Activated effector memory CD4-positive, alpha-beta T cell treated with anti-CD3 and anti-CD28 coated beads, Interleukin-2, amount 50 U/mL, for 16 hours (primary cell): ENCODE data around the gene ARHGAP9.
"Not testable (repeated sequence)": the region's sequence is repeated elsewhere in the genome, so short reads cannot be mapped to it uniquely, and the experiment has no call there.

Experiments
- DNase-seq: peaks from one replicate; pipeline ENCODE4 v3.0.0-alpha.2; 2020

Gene ARHGAP9

DNA sequence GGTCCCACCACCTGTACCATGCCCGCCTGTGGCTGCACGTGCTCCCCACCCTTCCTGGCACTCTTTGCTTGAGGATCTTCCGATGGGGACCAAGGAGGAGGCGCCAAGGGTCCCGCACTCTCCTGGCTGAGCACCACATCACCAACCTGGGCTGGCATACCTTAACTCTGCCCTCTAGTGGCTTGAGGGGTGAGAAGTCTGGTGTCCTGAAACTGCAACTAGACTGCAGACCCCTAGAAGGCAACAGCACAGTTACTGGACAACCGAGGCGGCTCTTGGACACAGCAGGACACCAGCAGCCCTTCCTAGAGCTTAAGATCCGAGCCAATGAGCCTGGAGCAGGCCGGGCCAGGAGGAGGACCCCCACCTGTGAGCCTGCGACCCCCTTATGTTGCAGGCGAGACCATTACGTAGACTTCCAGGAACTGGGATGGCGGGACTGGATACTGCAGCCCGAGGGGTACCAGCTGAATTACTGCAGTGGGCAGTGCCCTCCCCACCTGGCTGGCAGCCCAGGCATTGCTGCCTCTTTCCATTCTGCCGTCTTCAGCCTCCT, 23.4 kb downstream of the ARHGAP9 start:
- peak; percentile 78 for DNase-seq

DNA sequence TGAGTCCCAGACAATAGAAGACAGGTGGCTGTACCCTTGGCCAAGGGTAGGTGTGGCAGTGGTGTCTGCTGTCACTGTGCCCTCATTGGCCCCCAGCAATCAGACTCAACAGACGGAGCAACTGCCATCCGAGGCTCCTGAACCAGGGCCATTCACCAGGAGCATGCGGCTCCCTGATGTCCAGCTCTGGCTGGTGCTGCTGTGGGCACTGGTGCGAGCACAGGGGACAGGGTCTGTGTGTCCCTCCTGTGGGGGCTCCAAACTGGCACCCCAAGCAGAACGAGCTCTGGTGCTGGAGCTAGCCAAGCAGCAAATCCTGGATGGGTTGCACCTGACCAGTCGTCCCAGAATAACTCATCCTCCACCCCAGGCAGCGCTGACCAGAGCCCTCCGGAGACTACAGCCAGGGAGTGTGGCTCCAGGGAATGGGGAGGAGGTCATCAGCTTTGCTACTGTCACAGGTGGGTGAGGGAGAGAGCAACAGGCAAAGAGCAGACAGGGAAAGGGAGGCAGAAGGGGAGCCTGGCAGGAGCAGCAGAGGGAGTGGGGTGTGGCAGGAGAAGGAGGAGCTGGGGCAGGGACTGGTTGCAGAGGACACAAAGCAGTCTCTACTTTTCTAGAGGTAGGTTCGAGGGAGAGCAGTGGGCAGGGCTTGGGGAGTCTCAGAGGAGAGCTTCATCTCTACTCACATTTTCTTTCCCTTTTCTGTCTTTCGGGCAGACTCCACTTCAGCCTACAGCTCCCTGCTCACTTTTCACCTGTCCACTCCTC, 24.1 kb downstream of the ARHGAP9 start:
- no peak for DNase-seq

DNA sequence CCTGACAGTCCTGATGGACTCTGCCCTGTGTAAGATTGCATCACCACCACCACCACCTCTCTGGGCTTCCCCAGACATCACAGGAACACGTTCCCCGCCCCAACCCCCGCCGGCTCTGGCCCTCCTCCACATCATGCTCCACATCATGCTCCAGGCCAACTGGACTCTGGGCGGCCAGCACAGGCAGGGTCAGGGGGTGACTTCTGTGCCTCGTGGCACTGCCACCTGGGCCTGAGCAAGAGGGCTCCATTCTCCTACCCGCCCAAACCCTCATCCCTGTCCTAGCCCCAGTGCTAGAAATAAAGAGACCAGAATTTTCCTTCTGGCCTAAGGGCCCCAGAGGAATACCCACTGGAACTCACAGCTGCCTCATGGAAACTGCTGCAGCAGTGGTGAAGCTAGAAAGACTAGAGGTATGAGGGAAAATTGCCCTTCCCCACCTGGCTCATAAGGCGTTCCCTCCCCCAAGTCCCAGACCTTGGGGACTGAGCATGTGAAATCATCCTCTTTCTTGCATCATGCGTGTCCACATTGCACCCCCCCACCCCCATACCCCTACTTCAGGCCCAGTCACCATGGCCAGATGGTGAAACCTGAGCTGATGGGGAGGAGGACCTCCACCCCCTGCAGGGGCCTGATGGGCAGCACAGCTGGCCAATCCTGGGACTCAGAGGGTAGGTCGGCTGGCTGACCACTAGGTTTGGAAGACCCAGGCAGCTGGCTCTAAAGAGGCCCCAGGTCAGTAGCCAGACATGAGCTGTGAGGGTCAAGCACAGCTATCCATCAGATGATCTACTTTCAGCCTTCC, 24.9 kb downstream of the ARHGAP9 start, which contains the start of gene INHBE:
Gene INHBE, plus strand, starts transcription at position 742 of the 808 bp plus-strand sequence. CDS start 230 bp downstream, outside the sequence.
- no peak for DNase-seq

DNA sequence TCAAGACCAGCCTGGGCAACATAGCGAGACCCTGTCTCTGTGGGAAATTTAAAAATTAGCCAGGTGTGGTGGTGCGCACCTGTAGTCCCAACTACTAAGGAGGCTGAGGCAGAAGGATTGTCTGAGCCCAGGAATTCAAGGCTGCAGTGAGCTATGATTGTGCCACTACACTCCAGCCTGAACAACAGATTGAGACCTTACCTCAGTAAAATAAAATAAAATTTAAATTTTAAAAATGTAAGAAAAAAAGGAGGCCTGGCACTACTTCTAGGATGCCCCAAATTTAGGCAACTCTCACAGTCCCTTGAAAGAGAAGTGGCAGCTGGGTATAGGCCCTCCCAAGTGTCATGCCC, 25.5 kb downstream of the ARHGAP9 start:
- DNase-seq = no peak

DNA sequence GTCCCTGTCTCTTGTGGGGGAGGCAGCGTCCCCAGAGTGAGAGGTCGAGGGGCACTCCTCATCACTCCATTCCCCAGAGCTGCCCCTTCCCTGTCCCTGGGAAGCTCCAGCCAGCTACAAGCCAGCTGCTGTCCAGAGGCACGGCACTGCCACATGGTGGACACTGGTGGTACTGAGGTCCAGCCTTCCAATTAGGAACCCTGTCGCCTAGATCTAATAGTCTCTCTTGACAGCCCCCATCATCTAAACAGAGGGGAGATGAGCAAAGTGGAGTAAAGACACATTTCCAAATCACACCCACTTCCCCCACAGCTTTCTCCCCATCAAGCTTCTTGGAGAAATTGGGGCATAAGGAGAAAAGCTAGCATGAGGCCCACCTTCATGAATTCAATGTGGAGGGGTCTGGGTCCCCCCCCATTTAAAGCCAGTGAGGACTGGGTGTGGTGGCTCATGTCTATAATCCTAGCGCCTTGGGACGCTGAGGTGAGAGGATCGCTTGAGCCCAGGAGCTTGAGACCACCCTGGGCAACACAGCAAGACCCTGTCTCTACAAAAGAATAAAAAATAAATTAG, 26.6 kb downstream of the ARHGAP9 start:
- peak; percentile 80 for DNase-seq

DNA sequence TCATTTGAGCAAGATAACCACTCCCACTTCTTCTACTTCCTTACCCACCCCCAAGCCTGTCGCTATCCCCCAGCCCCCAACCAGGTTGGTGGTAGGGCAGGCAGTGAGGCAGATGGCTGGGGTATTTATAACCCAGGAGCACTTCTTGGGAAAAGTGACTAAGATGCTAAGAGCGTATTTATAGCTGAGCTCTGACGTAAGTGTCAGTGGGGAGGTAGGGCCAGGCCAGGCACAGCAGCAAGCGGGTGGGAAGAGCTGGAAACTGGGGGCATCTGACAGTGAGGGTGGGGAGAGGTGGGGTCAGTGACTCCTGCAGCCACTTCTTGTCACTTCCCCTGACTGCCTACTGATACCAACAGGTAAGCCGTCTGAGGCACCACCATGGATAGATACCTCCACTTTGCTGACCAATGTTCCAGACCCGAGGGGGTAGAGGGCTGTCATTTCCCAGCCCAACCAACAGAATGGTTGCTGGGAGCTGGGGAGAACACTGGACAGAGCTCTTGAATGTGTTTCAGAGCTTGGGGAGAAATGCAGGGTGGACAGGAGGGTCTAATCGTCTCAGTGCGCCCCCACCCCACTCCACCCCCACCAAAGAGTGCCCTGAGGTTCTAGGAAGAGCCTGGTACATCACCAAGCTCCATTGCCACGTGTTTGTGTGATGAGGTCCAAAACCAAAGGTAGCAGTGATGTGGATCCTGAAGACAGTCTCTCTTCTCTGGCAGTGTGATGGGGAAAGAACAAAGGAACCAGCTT, 27.3 kb downstream of the ARHGAP9 start:
- no peak for DNase-seq

DNA sequence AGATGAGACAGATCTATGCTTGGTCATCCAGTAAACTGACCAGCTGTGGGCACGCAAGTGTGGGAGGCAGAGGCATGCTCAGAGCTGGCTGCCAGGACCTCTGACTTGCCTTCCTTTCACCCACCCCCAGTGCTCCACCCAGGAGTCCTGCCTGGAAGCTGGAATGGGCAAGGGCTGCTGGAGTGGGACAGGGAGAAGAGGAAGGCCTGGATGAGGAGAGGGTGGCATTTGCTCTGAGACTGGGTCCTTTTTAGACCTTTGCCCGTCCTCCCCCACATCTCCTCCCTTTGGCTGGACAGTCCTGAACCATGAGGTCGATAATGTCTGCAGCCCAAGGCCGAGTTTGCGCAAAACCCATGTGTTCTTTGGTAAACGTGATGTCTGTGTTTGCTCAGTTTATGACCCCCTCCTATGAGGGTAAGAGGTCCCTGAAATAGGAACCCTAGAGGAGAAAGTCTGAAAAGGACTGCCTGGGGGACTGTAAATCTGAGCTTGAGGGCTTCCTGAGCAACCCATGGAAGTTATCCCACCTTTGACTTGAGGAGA, 28.4 kb downstream of the ARHGAP9 start:
- DNase-seq = no peak

DNA sequence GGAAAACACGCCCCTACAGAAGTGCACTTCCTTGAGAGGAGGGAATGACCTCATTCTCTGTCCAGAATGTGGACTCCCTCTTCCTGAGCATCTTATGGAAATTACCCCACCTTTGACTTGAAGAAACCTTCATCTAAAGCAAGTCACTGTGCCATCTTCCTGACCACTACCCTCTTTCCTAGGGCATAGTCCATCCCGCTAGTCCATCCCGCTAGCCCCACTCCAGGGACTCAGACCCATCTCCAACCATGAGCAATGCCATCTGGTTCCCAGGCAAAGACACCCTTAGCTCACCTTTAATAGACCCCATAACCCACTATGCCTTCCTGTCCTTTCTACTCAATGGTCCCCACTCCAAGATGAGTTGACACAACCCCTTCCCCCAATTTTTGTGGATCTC, 29.6 kb downstream of the ARHGAP9 start:
- DNase-seq = no peak

DNA sequence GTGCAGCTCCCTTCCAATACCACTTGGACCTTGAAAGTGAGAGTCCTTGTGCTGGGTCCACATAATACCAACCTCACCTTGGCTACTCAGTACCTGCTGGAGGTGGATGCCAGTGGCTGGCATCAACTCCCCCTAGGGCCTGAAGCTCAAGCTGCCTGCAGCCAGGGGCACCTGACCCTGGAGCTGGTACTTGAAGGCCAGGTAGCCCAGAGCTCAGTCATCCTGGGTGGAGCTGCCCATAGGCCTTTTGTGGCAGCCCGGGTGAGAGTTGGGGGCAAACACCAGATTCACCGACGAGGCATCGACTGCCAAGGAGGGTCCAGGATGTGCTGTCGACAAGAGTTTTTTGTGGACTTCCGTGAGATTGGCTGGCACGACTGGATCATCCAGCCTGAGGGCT, 30.3 kb downstream of the ARHGAP9 start:
- no peak for DNase-seq

DNA sequence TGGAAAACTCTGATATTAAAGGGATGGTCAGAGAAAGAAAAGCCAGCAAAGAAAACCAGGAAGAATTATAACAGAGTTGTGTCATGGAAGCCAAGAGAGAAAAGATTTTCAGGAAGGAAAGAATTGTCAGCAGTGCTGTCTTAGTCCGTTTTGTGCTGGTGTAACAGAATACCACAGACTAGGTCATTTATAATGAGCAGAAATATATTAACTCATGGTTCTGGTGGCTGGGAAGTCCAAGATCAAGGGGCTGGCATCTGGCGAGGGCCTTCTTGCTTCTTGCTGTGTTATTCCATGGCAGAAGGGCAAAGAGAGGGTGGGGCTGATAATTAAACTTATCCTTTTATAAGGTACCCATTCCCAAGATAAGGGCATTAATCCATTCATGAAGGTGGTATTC, 31.0 kb downstream of the ARHGAP9 start:
- DNase-seq = no peak

DNA sequence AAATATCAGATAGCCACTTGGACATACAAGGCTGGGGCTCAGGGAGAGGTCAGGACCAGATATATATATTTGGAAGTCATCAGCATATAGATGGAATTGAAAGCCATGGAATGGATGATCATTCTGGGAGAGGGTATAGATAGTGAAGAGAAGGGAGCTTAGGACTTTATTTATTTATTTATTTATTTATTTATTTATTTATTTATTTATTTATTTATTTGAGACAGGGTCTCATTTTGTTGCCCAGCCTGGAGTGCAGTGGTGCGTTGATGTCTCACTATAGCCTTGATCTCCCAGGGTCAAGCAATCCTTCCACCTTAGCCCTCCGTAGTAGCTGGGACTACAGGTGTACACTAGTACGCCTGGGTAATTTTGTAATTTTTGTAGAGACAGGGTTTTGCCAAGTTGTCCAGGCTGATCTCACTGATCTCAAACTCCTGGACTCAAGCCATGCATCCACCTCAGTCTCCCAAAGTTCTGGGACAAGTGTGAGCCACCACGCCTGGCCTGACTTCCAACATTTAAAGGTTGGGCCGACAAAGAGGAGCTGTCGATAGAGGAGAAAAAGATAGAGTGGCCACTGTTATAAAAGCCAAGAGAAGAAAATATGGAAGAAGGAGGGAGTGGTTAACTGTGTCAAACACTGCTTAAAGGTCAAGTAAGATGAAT, 33.2 kb downstream of the ARHGAP9 start:
- DNase-seq = no peak

DNA sequence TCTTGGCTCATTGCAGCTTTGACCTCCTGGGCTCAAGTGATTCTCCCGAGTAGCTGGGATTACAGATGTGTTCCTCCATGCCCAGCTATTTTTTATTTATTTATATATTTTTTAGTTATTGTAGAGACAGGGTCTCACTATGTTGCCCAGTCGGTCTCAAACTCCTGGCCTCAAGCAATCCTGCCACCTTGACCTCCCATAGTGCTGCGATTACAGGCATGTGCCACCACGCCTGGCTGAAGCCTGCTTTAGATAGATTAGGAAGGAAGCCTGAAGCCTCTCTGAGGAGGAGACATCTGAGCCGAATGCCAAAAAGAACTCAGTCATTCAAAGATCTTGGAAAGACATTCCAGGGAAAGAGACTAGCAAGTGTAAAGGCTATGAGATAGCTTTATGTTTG, 34.9 kb downstream of the ARHGAP9 start:
- no peak for DNase-seq

DNA sequence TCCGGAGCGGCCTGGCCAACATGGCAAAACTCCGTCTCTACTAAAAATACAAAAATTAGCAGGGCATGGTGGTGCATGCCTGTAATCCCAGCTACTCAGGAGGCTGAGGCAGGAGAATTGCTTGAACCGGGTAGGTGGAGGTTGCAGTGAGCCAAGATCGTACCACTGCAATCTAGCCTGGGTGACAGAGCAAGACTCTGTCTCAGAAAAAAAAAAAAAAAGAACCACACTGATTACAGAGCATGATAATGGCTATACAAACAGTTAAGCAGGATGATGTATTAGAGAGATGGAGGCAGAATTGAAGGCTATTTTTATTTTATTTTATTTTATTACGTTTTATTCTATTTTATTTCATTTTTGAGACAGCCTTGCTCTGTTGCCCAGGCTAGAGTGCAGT, 35.3 kb downstream of the ARHGAP9 start:
- DNase-seq = not testable (repeated sequence)

DNA sequence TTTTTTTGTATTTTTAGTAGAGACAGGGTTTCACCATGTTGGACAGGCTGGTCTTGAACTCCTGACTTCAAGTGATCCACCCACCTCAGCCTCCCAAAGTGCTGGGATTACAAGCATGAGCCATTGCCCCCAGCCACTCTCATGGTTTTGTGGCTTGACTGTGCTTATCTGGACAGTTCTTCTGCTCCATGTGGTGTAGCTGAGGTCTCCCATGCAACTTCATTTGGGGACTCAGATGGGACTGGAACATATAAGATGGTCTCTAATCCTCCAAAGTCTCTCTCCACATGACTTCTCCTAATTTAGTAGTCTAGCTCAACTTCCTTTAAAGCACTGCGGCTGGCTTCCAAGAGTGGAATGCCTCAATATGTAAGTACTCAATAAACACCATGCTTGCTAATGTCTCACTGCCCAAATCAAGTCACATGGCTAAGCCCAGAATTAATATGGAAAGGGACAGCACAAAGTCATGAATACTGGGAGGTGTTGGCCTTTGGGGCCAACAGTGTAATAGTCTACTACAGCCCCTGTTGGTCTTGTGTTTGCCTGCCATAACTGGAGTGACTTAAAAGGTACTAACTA, 37.7 kb downstream of the ARHGAP9 start:
- DNase-seq = no peak

DNA sequence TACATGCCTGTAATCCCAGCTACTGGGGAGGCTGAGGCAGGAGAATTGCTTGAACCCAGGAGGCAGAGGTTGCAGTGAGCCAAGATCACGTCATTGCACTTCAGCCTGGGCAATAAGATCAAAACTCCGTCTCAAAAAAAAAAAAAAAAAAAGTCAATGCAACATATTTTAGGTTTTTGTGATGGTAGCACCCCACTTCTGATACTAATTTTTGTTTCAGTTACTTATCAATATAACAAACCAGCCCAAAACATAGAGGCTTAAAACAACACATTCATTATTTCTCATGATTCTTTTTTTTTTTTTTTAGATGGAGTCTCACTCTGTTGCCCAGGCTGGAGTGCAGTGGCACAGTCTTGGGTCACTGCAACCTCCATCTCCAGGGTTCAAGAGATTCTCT, 38.3 kb downstream of the ARHGAP9 start:
- not testable (repeated sequence) for DNase-seq

DNA sequence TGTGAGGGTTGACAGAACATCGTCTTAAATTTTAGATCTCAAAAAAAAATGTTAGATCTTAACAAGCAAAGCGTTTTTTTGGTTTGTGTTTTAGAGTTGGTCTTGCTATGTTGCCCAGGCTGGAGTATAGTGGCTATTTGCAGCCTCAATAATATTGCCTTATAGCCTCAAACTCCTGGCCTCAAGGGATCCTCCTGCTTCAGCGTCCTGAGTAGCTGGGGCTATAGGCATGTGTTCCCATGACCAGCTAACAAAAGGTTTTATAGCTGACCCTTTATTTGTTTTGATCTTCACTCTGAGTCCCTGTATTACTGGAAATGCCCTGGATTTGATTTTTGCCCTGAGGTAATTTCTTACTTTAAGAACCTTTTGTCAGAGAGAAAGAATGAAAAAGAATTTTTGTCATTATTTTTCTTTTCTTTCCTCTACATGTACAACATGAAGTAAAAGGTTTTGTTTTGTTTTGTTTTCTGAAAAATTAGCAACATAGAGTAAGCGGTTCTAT, 39.9 kb downstream of the ARHGAP9 start:
- DNase-seq = no peak

DNA sequence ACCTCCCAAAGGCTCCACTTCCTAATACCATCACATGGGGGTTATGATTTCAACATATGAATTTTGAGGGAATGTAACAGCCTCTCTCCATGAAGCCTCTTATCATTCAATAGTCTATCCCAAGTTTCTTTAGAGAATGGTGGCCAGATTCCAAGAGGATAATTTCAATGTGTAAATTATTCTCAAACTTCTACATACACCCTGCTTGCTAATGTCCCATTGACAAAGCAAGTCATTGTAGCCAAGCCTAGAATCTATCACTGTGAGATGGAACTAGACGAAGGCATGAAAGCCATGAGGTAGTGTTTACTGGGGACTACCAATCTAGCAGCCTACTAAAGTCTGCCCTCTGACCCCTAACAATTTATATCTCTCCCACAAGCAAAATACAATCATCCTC, 41.3 kb downstream of the ARHGAP9 start:
- no peak for DNase-seq

DNA sequence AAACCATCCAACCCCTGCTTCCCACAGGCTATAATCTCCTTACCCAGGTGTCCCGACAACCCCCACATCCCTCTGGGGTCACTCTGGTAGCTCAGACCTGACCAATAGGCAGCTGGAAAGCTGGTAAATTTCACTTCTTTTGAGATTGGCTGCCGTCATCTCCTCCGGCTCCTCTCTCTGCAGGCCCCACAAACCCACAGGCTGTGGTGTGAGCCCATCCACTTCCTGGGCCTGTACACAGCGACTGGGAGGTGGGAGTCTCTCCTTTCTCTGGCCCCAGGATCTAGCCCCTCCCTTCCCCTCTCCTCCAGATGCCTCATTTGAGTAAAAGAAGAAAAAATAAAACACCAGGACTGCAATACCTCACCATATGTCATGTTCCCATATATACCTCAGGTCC, 44.4 kb downstream of the ARHGAP9 start:
- DNase-seq = no peak

DNA sequence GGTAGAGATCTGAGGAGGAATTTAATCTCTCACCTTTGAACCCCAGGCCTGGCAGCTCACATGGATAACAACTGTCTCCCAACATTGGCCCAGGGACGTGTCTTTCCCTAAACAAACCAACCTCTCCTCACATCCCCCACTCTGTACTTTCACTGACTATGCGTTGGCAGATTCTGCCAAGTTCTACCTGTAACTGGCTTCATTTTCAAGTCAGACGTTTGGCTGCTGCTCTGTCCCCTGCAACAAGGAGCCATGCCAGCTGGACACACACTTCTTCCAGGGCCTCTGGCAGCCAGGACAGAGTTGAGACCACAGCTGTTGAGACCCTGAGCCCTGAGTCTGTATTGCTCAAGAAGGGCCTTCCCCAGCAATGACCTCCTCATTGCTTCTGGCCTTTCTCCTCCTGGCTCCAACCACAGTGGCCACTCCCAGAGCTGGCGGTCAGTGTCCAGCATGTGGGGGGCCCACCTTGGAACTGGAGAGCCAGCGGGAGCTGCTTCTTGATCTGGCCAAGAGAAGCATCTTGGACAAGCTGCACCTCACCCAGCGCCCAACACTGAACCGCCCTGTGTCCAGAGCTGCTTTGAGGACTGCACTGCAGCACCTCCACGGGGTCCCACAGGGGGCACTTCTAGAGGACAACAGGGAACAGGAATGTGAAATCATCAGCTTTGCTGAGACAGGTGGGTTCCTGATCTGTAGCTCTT, 45.0 kb downstream of the ARHGAP9 start, which contains the start of gene INHBC:
Gene INHBC, plus strand, starts transcription at position 268 of the 707 bp plus-strand sequence. Its CDS starts 103 bp downstream, at position 371.
- DNase-seq = no peak

DNA sequence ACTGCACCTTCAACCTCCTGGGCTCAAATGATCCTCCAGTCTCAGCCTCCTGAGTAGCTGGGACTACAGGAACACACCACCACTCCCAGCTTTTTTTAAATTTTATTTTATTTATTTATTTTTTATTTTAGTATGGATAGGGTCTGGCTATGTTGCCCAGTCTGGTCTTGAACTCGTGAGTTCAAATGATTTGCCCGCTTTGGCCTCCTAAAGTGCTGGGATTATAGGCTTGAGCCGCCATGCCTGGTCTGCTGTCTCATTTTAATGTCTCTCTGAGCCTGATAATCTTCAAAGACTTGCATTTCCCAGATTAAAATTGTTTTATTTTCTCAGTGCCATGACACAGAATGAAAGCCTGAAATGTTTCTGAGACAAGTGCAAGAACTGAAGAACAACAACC, 46.3 kb downstream of the ARHGAP9 start:
- no peak for DNase-seq
